Fibroblast of mammary gland (primary cell): ENCODE measurements around the gene AOX1.
"Not testable (repeated sequence)": the region's sequence is repeated elsewhere in the genome, so short reads cannot be mapped to it uniquely, and the experiment has no call there.

Experiments
- DNase-seq: peaks from one replicate; pipeline ENCODE4 v3.0.0-alpha.2; 2010; ENCODE audit warnings: low read depth
- H3K4me3 ChIP-seq: 2 replicates; pipeline ENCODE4 v1.5.1; 2011; ENCODE audit warnings: low read depth, mild to moderate bottlenecking, low read length, moderate library complexity; ENCODE audit not compliant: control insufficient read depth
- CTCF ChIP-seq: conservative IDR thresholded peaks from 2 replicates; pipeline ENCODE4 v1.5.1; 2011; ENCODE audit warnings: low read depth, low read length, inconsistent platforms; ENCODE audit not compliant: control insufficient read depth, insufficient read depth

AOX1 gene

GRCh38 chr2:200600549-200601225 lies 14.9 kb downstream of the AOX1 start:
- TF ChIP-seq CTCF, result no peak

GRCh38 chr2:200602584-200602983 lies 16.8 kb downstream of the AOX1 start:
- TF ChIP-seq CTCF, result no peak
- H3K4me3 ChIP-seq, result no peak overlapping the region
- DNase-seq, result no peak

More at GRCh38 chr2:200600549-200601225, 14.9 kb downstream of the AOX1 start:
- no peak overlapping the region for H3K4me3 ChIP-seq
- no peak for DNase-seq

GRCh38 chr2:200603972-200604371 lies 18.2 kb downstream of the AOX1 start:
- peak; percentile 77 for DNase-seq
- TF ChIP-seq CTCF, result no peak
- no peak overlapping the region for H3K4me3 ChIP-seq

- TF ChIP-seq CTCF, result no peak
- no peak overlapping the region for H3K4me3 ChIP-seq
- DNase-seq, result no peak
Observed at GRCh38 chr2:200604571-200605255, 18.9 kb downstream of the AOX1 start.

- no peak overlapping the region for H3K4me3 ChIP-seq
- TF ChIP-seq CTCF, result no peak
- DNase-seq, result no peak
Observed at GRCh38 chr2:200608341-200609027, 22.7 kb downstream of the AOX1 start.

- peak; percentile 93 for DNase-seq
- no peak for TF ChIP-seq CTCF
- H3K4me3 ChIP-seq, result peak overlapping the region; percentile 39
Observed at GRCh38 chr2:200609028-200609614, 23.3 kb downstream of the AOX1 start.

- not testable (repeated sequence) for DNase-seq, H3K4me3 ChIP-seq
Observed at GRCh38 chr2:200610217-200610616, 24.4 kb downstream of the AOX1 start.
